Measurements from ENCODE around the gene SEMA4D.

Gene SEMA4D

DNA sequence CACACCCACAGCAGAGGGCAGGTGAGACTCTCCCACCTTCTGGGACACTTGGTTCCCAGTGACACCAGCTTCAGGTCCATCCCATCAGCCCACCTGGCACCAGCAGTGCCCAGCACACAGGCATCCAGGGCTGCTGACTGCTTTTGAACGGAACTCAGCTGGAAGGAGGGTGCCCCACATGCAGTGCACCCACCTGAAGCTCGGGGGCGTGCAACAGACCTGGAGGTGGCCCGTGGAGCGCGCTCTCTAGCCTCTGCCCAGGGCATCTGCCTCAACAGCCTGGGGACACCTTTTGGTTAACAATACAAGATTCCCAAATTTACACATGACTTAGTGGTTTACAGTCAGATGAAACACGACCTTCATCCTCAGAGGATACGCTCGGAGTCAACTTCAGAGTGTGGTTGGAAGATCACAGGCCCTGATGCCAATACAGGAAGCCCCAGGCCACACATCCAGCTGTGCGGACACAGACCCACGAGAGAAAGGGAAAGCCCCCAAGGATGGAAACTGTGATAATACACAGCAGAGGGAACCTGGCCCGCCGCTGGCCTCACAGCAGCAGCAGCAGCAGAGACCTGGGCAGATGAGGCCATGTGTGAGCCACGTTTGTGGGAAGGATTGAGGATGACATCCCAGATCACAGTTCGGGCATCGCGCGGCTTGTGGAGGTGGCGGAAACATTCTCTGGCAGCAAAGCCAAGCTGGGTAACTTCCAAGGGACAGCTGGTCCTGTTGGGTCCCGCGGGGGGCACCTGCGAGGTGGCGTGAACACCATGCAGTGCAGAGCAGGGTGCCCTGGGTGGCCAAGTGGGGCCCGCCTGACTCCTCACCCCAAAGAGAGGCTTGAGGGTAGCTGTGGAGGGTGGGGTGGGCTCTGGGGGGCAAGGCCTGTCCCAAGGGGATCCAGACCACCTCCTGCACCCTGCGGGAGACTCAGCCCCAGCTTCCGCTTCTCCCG lies 115.6 kb downstream of the SEMA4D start:
- H3K27ac ChIP-seq = no peak overlapping the region
- no peak for TF ChIP-seq ZFX (IDR thresholded peaks at IDR 0.05; ENCODE audit: borderline replicate concordance)
- TF ChIP-seq, protein P1, sequence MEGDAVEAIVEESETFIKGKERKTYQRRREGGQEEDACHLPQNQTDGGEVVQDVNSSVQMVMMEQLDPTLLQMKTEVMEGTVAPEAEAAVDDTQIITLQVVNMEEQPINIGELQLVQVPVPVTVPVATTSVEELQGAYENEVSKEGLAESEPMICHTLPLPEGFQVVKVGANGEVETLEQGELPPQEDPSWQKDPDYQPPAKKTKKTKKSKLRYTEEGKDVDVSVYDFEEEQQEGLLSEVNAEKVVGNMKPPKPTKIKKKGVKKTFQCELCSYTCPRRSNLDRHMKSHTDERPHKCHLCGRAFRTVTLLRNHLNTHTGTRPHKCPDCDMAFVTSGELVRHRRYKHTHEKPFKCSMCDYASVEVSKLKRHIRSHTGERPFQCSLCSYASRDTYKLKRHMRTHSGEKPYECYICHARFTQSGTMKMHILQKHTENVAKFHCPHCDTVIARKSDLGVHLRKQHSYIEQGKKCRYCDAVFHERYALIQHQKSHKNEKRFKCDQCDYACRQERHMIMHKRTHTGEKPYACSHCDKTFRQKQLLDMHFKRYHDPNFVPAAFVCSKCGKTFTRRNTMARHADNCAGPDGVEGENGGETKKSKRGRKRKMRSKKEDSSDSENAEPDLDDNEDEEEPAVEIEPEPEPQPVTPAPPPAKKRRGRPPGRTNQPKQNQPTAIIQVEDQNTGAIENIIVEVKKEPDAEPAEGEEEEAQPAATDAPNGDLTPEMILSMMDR (IDR thresholded peaks at IDR 0.05) = no peak

- TF ChIP-seq ZFX (IDR thresholded peaks at IDR 0.05; ENCODE audit: borderline replicate concordance) = no peak
- TF ChIP-seq, protein P1 (IDR thresholded peaks at IDR 0.05) = no peak
- no peak overlapping the region for H3K27ac ChIP-seq
These were observed 116.7 kb downstream of the SEMA4D start for GRCh38 chr9:89381308-89381609.

DNA sequence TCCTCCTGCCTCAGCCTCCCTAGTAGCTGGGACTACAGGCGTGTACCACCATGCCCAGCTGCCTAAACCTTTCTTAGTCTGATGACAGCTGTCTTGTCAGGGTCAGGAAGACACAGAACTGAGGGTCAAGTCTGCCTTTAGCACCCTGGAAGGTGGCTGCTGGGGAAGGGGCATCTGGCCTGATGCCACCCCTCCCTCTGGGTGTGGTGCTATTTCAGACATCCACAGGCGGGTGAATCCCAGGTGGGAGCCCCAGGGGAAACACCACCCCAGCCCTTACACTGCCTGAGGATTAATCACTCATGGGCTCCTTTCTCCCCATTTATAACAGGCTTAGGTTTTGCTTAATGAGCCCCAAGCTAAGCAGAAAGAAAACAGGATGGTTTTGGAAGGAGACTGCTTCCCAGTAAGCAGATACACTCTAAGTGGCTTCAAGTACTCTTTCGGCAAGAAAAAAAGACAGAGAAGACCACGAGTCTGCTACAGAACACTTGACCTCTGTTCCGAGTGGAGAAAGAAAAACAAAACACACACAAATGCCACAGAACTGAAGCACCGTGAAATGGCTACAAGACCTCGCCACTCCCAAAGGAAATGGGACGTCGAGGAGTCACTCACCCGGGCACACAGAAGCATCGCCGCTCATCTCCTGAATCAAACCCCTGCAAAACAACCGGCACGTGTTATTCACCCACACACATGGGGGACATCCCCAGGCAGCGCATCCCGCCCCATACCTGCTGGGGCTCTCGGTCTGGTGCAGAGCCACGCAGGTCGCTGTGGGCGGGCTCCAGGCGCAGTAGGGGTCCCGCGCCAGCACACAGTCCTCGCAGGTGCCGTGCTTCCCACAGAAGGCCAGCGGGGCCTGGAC lies 117.2 kb downstream of the SEMA4D start:
- TF ChIP-seq ZFX (IDR thresholded peaks at IDR 0.05; ENCODE audit: borderline replicate concordance) = no peak
- TF ChIP-seq, protein P1 (IDR thresholded peaks at IDR 0.05) = no peak
- no peak overlapping the region for H3K27ac ChIP-seq

DNA sequence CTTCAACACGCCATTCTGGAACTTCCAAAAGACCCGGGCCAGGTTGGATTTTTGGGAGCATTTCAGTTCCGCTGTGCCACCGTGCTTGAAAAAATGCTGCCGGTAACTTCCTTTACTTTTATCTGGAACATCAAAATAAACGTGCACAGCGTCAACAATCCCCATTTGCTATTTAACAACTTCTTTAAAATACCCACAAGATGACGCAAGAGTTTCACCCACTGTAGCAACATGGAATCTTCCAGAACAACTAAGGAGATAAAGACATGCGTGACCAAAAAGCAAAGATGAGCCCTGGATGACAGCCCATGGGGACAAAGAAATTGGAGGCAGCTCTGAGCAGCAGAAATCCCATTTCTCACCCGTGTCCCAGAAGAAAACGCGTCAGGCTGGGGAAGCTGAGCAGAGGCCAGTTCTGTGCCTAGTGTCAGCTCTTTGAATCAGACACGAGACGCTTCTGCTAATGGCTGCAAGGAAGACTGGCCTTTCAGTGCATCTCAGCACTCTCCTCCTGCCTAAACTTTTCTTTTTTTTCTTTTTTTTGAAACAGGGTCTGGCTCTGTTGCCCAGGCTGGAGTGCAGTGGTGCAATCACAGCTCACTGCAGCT lies 118.3 kb downstream of the SEMA4D start:
- no peak overlapping the region for H3K27ac ChIP-seq
- TF ChIP-seq, protein P1 (IDR thresholded peaks at IDR 0.05) = no peak
- TF ChIP-seq ZFX (IDR thresholded peaks at IDR 0.05; ENCODE audit: borderline replicate concordance) = no peak

DNA sequence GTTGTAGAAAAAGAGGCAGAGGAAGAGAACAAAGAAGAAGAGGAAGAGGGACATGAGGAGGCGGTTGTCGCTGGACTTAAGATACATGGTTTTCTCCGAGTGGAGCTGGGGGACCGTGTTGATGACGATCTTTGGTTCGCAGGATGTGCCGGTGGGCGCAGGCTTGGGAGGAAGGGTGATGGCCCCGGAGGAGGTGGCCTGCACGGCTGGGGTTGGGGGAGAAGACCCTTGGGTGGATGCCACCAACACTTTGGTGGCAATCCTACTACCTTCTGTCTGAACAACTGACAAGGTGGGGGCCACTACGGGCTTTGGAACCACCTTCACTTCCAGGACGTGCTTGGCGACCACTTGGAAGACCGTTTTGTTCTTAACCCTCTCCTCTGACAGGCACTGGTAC lies 118.9 kb downstream of the SEMA4D start:
- no peak overlapping the region for H3K27ac ChIP-seq
- TF ChIP-seq, protein P1 (IDR thresholded peaks at IDR 0.05) = no peak
- no peak for TF ChIP-seq ZFX (IDR thresholded peaks at IDR 0.05; ENCODE audit: borderline replicate concordance)

DNA sequence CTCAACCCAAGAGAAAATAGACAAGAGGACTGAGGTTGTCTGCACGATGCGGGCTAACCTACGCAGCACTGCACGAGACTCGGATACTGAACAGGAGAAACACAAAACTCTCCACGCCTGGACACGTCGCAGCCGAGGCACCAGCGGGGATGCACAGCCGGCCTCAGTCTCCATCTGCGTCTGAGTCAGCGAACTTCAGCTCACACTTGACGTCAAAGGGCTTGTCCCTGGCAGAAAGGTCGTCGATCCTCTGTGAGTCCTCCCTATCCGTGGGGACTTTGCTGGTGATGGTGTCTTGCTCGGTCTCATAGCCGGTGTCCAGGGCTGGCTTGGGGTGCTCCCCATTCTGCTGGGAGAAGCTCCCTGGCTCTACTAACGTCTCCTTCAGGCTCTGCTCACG lies 119.4 kb downstream of the SEMA4D start:
- no peak overlapping the region for H3K27ac ChIP-seq
- no peak for TF ChIP-seq ZFX (IDR thresholded peaks at IDR 0.05; ENCODE audit: borderline replicate concordance)
- TF ChIP-seq, protein P1 (IDR thresholded peaks at IDR 0.05) = no peak
